HG03097 (cell line): ENCODE measurements around the gene STAMBPL1.
A peak's percentile ranks its signal among the peaks of the same experiment; 100 is the strongest.

Experiments used
- ATAC-seq: cut with Tn5 transposase; IDR thresholded peaks from one replicate; pipeline ENCODE4 v1.9.1; 2021; ENCODE audit not compliant: unreplicated experiment, low FRiP score

Gene STAMBPL1

DNA sequence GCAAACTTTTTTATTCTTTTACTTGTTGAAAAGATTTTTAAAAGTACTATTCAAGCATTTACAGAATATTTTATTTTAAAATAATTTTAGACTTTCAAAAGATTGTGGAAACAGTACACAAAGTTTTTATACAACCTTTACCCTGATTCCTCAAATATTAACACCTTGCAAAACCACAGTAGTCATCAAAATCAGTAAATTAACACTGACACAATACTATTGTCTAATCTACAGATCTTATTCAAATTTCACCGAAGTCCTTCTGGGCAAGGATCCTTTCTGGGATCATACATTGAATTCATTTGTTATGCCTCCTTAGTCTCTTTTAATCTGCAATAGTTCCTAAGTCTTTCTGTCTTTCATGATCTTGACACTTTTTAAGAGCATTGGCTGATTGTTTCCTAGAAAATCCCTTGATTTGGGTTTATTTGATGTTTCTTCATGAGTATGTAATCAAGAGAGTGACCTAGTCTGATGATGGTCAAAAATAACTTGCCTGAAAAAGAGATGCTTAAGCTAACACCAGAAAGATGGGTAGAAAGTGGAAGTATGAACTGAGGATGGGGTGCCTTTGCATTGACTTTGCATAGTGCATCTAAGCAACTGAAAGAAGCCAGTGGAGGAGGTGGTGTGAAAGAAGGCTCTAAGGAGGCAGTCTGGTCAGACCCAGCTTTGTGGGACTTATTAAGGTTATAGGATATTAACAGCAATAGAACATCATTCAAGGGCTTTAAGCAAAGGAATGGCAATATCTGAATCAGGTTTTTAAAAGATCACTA, 9.7 kb downstream of the STAMBPL1 start:
- ATAC-seq = peak; percentile 44

DNA sequence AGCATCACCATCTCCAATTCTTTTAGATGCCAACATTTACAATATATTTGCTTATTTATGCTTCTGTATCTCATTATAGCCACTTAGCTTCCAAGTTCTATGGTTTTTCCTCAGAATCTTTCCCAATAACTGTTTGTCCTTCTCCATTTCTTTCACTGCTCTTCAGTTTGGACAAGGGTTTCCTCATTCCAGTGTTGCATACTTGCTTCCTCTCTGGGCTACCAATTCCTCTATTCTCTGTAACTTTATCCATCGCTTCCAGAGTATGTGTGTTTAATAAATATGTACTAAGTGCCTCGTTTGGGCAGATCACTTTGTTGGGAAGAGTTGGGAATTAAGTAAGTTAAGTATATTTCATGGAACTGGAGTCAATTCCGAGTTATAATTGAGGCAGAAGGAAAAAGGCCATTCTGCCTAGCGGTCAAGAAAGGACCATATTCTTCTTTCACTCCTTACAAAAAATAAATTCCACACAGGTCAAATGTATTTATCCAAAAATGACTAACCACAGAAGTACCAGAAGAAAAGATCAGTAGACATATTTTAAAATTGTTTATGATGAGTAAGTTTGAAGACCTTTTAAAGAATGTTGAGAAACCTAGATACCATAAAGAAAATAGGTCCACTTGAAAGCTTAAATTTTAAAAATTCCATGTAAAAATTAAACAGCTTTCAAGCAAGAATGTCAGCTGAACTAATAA, 10.8 kb downstream of the STAMBPL1 start:
- no peak for ATAC-seq

DNA sequence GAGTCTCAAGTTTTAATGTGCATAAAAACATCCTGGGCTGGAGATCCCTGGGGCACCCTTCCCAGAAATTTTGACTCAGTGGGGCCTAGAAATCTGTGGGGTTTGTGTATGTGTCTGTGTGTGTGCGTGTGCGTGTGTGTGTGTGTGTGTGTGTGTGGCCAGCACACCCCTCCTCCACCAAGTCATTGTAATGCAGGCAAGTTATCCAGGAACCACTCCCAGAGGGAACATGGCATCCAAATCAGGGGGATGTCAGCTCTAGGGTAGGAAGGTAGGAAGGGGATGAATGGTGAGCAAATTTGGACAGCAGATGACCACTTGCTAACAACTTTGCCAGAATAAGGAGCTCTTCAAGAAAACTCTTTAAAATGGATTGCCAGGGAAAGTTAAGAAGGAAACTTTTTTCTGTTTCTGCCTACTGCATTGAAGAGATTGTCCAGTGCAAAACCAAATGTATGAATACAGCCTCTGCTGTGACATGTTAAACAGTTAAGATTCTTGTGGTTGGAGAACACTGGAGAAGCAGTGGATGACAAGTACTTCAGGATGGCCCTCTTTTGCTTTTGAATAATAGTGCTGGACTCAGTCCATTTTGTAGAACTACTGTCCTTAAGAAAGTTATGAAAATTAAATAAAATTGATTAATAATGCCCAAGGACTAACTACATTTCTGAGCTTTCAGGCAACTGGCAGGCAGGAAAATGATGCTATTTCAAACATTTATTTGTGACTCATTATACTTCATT, 12.3 kb downstream of the STAMBPL1 start:
- ATAC-seq = no peak

DNA sequence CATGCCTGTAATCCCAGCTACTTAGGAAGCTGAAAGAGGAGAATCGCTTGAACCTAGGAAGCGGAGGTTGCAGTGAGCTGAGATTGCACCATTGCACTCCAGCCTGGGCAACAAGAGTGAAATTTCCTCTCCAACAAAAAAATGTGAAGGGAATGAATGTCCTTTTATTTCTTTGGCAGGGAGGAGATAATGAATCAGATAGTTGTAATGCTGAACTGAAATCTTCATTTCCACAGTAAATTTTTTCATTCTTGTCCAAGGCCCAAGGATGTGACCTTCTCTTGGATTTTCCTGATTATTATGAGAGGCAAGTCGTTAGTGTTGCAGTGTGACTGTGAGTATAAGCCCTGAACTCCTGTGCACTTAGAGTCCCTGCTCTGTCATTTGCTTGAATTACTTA, 13.6 kb downstream of the STAMBPL1 start:
- ATAC-seq = no peak

DNA sequence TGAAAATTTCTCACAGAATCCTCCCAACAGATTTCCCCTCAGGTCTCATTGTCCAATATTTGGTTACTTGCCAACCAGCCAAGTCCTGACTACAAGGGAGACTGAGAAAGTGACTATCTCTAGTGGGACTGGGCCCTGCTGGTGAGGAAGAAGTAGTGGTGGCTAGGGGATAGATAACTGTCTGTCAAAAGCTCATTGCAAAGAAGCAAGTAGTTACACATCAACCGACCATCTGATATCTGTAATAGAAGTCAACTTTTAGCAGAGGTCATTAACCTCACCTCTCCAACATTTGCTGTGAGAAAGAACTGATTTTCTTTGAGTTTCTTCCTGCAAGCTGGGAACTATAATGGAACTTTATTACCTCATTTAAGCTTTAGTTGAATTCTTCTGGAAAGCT, 15.2 kb downstream of the STAMBPL1 start:
- ATAC-seq = no peak

DNA sequence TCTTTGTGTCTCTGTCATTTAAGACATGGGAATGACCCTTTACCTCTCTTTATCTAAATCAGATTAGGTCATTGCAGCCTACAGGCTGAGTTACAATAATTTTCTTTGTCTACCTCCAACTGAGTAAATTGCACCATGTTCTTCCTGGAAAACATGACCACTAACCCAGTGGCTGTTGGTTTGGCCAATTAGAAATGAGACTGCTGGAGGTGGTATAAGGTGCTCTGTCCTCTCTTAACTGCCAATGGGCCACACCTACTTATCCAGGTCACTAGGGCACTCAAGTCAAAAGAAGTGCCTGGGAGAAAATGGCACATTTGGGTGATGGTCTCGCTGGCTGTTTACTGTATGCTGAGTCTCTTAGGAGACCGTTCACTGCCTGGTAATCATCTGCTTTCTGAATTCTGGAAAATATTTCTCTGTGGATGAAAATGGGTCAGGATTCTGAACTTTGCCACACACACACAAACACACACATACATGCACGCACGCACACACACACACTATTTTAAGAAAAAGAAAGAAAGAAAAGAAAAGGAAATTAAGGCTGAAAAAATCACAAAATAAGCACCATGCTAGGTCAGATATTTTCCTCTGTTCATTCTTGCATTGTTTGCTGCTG, 16.4 kb downstream of the STAMBPL1 start:
- no peak for ATAC-seq

DNA sequence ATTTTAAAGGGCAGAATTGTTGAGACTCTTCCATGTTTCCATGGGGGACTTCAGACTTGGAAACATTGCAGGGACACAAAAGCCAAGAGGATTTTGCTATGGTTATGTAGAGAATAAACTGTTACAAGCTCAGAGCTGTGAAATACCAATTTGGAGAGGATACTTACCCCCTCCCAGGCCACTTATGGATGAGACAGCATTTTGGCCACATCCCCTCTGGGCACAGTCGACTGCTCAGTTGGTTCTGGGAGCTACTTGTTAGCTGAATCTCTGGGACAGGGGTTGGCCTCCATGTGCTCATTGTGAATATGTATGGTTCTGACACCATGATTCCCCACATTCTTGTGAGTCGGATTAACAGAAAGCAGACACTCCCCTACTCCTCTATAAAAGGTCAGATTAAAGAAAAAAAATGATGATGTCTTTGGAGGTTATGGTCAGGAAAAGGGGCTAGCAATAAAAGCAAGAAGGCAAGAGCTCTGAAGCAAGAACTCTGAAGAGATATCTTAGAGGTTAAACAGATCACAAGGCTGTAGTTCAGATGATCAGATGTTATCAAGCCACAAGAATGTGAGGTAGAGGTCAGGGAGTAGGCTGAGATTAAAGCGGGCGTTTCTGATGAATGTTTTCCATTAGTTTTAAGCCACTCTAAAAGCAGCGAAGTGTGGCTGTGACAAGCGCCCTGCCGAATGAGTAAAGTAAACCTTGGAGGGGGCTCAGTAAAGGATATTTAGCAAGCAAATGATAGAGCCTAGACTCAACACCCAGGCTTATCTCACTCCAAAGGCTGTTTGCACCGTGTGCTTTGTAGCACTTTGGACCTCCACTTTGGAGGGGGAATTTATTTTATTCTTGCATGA, 17.2 kb downstream of the STAMBPL1 start:
- ATAC-seq = no peak

DNA sequence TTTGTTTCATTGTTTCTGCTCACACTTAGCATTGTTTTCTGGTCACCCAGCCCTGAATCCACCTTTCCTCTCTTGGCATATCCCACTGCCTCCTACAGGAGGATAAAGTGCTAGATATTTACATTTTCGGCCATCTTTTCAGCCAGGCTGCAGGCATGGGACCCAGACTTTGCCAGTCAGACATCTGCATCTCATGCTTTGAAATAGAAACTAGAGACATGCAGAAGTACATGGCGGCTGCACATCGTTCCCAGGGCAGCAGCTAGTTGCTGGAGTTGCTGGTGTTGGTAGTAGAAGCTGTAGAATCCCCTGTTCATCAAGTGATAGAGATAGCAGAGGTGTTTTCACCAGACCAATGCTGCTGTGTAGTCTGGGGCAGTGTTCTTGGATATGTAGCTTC, 18.7 kb downstream of the STAMBPL1 start:
- ATAC-seq = no peak

DNA sequence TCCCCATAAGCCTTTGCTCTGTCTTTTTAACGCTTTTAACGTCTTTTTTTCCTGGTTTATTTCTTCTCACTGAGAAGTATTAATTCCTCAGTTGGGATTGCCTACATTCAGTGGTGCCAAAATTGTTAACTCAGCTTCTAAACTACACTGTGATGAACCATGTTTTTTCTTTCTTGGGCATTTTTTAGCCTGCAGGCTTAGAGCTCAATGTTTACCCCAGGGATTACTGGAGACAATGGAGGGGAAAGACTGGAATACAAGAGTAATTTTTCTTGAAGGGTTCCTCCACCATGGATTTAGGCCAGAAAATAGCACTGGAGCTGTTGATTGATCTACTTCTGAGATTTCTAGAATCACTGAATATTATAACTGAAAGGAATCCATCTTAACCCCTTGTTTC, 19.8 kb downstream of the STAMBPL1 start:
- no peak for ATAC-seq

DNA sequence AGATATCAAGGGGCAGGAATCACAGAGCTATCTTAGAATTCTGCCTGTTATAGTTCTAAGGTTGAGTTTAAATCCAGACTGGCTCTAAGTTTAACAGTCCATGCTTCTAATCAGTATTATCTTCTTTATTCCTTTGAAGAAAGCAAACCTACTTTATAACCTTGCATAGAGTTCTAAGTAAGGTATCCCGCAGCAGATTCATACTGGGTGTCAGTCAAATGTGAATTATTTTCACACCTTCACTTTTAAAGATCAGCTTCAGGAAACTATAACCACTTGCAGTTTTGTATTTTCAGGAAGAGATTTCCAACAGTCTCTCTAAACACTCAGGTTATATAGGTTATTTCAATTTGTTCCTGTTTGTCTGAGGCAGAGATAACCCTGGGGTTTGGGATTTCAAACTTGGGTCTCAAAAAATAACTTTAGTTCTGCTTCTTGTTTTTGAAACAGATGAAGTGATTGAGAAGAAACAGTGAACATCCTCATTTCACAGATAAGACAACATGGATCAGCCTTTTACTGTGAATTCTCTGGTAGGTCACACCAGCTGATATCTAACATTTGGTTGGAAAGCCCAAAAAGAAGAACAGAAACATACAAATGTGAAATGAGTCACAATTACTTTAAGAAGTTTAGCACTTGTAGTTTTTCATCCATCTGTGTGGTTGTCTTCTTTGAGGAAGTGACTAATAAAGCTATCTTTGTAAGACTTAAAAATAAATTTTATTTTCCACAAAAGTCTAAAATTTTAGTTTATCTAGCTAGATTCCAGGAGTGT, 21.4 kb downstream of the STAMBPL1 start:
- ATAC-seq = peak; percentile 66

DNA sequence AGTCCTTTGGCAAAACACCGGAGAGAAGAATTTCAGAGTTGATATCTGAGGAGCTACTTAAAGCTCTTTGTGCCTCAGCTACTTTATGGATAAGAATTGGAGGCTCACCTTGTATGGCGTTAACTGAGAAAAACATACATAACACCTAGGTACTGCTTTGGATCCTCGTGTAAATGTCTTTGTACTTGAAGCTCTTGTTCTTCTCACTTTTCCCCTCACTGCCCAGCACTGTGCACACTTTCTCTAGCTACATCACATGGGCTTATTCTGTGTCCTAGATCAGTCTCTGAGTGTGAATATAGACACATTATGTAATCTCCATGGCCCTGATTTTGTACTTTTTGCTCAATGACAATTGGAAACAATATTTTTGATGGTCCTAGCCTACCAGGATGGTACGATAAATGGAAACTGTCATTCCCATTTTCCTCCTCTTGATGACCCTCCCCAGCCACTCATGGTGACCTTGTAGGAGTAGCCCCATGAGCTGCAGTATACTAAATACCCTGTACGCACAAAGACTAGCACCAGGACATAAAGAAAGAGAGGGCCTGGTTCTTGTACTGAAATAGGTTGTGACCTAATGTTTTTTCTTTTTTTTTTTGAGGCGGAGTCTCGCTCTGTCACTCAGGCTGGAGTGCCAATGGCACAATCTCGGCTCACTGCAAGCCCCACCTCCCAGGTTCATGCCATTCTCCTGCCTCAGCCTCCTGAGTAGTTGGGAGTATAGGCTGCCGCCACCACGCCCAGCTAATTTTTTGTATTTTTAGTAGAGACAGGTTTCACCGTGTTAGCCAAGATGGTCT, 22.1 kb downstream of the STAMBPL1 start:
- ATAC-seq = peak; percentile 16

DNA sequence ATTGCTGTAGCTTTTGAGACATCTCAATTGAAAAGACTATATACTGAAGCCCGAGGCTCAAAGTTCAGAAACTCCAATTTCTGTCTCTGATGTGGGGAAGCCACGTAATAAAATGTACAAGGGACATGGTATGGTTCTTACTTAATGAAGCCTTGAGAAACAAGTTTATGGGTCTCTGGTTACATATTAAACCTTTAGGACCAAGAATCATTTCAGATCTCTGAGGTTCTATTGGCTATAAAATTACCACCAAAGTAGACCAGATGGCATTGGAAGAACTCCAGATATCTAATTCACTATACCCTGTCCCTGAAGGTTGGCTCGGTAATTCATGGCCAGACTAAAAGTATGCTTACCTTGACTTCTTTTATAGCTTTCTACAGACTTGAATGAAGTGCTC, 23.7 kb downstream of the STAMBPL1 start:
- no peak for ATAC-seq

DNA sequence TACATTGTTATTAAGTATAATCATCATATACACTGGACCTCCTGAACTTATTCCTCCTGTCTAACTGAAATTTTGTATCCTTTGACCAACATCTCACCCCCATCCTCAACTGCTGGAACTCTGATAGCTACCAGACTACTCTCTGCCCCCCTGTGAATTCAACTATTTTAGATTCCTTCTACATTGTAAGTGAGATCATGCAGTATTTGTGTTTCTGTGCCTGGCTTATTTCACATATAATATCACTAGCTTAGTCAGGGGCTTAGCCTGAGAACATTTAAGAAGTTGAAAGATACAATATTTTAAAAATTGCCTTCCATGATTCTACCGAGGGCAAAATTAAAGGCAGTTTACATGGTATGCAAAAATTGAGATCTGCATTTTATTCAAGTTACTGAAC, 26.9 kb downstream of the STAMBPL1 start:
- no peak for ATAC-seq

DNA sequence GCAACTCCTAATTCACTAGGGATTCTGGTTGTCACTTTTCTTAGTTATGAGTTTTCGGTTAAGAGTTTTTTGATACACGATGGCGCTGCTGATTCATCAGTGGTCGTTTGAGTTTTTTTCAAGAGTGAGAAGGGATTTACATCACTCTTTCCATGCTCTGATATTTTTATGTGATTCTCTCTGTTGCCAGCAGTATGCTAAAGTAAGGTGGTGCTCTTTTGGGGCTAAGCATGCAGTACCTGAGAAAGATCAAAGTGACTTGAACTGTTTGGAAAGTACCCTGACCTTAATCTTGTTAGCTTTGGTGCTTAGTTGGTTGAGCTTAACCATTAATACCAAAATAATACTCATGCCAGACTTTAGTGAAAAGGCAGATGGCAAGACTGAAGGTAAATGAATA, 28.1 kb downstream of the STAMBPL1 start:
- ATAC-seq = no peak

DNA sequence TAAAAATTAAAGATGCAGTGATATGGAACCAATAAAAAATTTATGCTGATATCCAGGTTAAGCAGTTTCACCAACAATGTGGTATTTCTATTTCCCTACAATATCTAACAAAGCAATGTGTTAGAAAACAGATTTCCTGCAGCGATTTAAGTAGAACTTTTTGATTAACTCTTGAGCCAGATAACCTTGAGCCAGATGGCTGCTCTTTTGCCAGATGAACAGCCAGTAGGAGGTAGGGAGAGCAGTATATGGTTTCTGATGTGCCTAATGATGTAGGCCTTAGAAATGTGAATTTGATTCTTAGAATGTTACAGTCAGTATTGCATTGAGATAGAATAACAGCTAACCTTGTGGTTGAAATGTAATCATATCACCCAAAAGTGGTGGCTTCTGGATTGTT, 31.1 kb downstream of the STAMBPL1 start:
- no peak for ATAC-seq

DNA sequence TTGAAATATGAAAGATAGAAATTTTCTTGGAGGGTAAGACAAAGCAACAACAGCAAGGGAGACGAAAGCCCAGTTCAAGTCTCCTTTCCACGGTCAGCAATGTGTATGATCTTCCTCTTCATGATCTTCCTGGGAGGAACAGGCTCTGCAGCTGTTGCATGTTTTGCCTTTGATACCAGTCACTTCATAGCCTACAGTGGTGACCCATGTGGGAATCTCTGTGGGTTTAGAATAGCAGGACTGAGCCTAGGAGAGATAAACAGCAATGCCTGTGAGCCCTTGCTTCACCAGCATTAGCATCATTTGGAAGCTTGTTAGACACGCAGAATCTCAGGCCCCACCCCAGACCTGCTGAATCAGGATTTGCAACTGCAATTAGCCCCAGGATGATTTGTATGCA, 31.8 kb downstream of the STAMBPL1 start:
- no peak for ATAC-seq

DNA sequence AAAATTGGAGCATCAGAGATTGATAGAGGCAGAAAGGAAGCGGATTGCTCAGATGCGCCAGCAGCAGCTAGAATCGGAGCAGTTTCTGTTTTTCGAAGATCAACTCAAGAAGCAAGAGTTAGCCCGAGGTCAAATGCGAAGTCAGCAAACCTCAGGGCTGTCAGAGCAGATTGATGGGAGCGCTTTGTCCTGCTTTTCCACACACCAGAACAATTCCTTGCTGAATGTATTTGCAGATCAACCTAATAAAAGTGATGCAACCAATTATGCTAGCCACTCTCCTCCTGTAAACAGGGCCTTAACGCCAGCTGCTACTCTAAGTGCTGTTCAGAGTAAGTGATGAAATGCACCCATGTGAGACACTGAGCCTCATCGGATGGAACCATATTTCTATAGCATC, 33.1 kb downstream of the STAMBPL1 start:
- ATAC-seq = no peak

DNA sequence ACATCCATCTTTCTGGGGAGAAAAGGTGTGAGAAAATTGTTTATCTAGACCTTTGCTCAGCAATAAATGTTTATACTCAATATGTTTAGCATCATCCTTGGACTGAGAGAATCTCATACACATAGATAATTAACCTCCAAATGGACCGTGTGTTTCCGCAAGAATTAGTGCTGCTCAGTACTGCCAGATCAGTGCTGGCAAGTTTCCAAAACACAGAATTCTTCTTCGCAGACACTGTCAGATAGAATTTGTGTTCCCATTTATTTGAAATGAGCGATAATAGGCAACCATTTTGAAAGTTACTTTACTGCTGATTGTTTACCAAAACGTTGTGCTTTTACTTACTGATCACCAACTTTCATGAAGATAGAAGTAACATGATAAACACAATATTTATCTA, 33.7 kb downstream of the STAMBPL1 start:
- no peak for ATAC-seq

DNA sequence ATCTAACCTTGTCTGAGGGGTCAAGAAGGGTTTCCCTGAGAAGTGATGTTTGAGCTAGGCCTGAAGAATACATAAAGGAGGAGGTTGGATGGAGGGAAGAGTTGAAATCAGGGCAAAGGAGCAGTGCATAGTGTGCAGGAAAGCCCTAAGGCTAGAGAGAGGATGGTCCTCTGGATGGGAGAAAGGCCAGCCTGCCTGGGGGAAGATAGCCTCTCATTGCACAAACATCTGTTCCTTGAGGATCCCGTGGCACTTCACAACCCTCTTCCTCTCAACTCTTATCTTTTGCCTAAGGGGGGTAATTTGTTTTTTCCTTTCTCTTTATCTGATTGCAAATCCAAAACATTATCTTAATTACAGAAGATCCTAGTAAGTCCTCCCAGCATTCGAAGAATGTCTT, 35.7 kb downstream of the STAMBPL1 start:
- ATAC-seq = no peak
